ENCODE results near the gene DCBLD1. TPM values are rescaled to one million over a fixed set of nuclear protein-coding genes. Genes with fewer than 3 reads are reported as not detected.
"Not testable (repeated sequence)": the region's sequence is repeated elsewhere in the genome, so short reads cannot be mapped to it uniquely, and the experiment has no call there.

Gene DCBLD1
- polyA plus RNA-seq (2012; ENCODE audit: low read depth, missing spikeins), result 1.3 TPM

DNA sequence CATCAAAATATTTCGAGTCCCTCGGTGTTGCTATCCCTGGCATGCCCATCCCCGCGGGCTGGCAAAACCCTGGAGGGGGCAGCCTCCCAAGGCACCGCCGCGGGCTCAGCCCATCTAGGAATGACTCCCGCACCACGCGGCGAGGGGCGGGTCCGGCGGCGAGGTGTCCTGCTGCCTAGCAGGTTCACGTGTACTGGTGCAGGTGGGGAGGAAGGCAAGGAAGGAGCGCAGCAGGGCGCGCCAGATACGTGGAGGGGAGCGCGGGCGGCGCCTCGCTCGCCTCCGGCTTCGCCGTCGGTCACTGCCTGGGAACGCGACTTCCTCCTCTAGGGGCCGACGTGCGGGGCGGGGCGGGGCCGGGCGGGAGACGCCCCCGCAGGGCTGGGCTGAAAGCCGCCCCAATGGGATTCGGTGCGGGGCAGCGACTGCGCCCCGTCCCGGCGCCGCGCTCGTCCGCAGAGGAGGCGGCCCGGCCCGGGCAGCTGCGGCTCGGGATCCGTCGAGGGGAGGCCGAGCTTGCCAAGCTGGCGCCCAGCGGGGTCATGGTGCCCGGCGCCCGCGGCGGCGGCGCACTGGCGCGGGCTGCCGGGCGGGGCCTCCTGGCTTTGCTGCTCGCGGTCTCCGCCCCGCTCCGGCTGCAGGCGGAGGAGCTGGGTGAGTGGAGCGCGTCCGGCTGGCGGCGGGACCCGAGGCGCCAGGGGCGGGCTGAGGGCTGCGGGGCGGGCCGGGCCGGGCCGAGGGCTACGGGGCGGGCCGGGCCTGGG, at the start of gene DCBLD1:
Gene DCBLD1 (plus strand): TSS at position 435 of the 764 bp plus-strand sequence. CDS start 108 bp downstream, at position 543.
- DNase-seq (ENCODE audit: insufficient read length, low spot score), result peak; percentile 68
- no peak for TF ChIP-seq TAF1 (IDR thresholded peaks at IDR 0.05; ENCODE audit: low read depth, low read length)
- peak; percentile 22; the same call in 1 of the 2 replicates for TF ChIP-seq SPI1 (IDR thresholded peaks at IDR 0.05; ENCODE audit: low read depth, low read length)
- FAIRE-seq, result peak; percentile 72

DNA sequence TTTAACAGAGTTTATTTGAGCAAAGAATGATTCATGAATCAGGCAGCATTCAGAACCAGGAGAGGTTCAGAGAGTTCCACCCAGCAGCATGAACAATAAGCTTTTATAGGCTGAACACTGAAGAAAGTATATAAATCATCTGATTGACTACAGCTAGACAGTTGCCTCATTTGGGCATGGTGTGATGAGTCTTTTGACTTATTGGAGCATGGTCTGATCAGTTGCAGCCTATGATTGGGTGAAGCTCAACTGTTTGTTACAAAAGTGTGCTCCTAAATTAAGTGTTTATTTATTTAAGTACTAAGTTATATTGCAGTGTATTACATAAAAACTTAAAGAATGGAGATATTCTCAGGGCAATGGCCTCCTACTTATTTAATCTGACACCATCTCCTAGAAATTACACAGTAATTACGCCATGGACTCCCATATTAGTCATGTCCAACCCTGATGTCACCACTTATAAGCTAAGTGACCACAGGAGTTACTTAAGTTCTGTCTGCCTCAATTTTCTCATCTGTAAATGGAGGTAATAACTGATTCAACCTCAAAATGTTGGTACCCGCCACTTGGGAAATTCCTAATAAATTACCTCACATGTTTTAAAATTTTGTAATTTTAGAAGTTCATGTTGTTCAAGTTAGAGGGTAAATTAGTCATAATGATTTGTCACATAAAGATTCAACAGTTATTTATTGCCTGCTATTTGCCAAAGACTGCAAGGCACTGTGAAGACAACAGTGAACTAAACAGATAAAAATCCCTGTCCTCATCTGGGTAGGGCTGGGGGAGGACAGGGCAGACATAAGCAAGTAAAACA, 41.6 kb upstream of the DCBLD1 start:
- TF ChIP-seq POLR2A (IDR thresholded peaks at IDR 0.05; ENCODE audit: low read depth, low read length) (no peak), TAF1 (IDR thresholded peaks at IDR 0.05; ENCODE audit: low read depth, low read length) (no peak), PAX5 (IDR thresholded peaks at IDR 0.05; ENCODE audit: insufficient read depth, low read length, severe bottlenecking) (no peak), SPI1 (IDR thresholded peaks at IDR 0.05; ENCODE audit: low read depth, low read length) (no peak), POLR2AphosphoS5 (IDR thresholded peaks at IDR 0.05; ENCODE audit: low read depth, low read length) (no peak), POU2F2 (IDR thresholded peaks at IDR 0.05; ENCODE audit: low read depth, low read length) (no peak)
- no peak for FAIRE-seq
- DNase-seq (ENCODE audit: insufficient read length, low spot score), result no peak

DNA sequence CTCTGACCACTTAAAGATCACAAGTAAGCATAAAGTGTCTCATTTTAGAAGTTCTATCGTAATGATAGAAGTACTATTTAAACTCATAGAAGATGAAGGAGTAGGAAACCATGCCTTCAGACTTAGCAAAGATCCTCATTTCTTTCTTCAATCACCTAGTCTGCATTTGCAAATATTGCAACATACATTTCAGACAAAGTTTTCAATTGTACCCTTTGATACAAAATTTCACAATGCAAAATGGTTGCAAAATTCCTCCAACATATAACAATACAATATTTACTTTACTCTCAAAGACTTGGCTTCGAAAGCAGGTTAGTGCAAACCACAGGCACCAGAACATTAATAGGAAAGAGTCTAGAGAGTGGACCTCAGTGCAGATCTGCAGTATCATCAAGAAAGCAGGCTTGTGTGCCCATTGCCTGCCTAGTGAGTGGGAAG, 40.6 kb upstream of the DCBLD1 start:
- DNase-seq (ENCODE audit: insufficient read length, low spot score), result no peak
- FAIRE-seq, result no peak
- TF ChIP-seq POU2F2 (IDR thresholded peaks at IDR 0.05; ENCODE audit: low read depth, low read length) (no peak), POLR2AphosphoS5 (IDR thresholded peaks at IDR 0.05; ENCODE audit: low read depth, low read length) (no peak)

DNA sequence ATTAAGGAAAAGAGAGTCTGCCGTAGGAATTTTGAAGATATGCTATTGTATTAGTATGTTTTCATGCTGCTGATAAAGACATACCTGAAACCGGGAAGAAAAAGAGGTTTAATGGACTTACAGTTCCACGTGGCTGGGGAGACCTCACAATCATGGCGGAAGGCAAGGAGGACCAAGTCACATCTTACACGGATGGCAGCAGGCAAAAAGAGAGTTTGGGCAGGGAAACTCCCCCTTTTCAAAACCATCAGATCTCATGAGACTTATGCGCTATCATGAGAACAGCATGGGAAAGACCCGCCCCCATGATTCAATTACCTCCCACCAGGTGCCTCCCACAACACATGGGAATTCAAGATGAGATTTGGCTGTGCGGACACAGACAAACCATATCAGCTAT, 40.2 kb upstream of the DCBLD1 start:
- FAIRE-seq; DNase-seq (ENCODE audit: insufficient read length, low spot score): not testable (repeated sequence)

DNA sequence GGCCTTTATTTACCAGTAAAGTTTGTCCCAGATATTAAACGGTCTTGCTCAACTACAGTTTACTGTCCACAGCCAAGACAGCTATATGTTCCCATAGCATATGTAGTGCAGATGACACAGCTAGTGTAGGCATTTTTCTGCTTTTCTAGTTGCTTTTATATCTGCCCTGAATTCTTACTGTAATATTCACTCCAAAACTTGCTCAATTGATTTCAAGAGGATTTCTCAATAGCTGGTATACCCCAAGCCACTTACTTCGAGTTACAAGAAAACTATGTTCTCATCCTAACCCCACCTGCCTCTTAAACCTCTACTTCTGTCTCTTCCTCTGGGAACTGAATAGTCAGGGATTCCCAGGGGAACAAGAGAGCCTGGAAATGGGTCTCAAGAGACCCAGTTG, 37.9 kb upstream of the DCBLD1 start:
- no peak for TF ChIP-seq SPI1 (IDR thresholded peaks at IDR 0.05; ENCODE audit: low read depth, low read length)
- TF ChIP-seq POLR2AphosphoS5 (IDR thresholded peaks at IDR 0.05; ENCODE audit: low read depth, low read length), result no peak
- TF ChIP-seq PAX5 (IDR thresholded peaks at IDR 0.05; ENCODE audit: insufficient read depth, low read length, severe bottlenecking), result no peak
- TF ChIP-seq TAF1 (IDR thresholded peaks at IDR 0.05; ENCODE audit: low read depth, low read length), result no peak
- no peak for TF ChIP-seq POU2F2 (IDR thresholded peaks at IDR 0.05; ENCODE audit: low read depth, low read length)
- no peak for TF ChIP-seq POLR2A (IDR thresholded peaks at IDR 0.05; ENCODE audit: low read depth, low read length)
- DNase-seq (ENCODE audit: insufficient read length, low spot score) (no peak), FAIRE-seq (no peak)

DNA sequence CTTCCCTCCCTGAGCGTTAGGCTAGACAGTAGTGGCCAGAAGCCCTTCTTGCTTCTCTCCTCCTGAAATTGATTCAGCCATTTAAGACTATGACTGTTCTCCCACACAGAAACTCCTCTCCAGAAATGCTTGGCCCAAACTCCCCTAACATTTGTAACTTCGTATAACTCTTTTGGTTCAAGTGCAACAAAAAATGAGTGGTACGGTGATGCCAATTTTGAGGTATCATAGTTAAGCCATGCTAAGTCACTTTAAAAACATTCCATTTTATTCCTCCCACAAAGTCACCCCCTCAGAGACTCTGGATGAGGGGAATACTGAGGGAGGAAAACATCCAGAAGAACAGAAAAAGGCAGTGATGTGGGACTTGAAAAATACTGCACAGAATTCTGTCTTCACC, 35.6 kb upstream of the DCBLD1 start:
- no peak for TF ChIP-seq POLR2A (IDR thresholded peaks at IDR 0.05; ENCODE audit: low read depth, low read length)
- no peak for TF ChIP-seq POU2F2 (IDR thresholded peaks at IDR 0.05; ENCODE audit: low read depth, low read length)
- TF ChIP-seq POLR2AphosphoS5 (IDR thresholded peaks at IDR 0.05; ENCODE audit: low read depth, low read length), result no peak
- no peak for TF ChIP-seq TAF1 (IDR thresholded peaks at IDR 0.05; ENCODE audit: low read depth, low read length)
- no peak for TF ChIP-seq PAX5 (IDR thresholded peaks at IDR 0.05; ENCODE audit: insufficient read depth, low read length, severe bottlenecking)
- TF ChIP-seq SPI1 (IDR thresholded peaks at IDR 0.05; ENCODE audit: low read depth, low read length), result no peak
- DNase-seq (ENCODE audit: insufficient read length, low spot score) (no peak), FAIRE-seq (no peak)

DNA sequence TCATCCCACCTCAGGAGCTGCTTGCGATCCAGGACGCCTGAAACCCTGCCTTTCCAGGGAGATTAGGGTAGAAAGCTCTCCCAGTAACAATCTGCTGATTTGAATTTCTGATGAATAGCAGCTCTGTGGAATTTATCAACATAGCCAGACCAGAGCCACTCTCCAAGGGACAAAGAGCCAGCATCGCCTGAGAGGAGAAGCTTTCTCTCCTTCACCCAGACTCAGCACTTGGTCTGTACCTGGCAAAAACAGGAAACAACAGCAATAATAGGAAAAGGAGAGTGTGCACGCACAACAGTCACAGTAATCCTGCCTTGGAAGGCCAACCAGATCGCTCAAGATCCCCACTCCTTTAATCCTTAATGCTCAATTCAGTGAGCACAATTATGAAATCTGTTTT, 34.5 kb upstream of the DCBLD1 start:
- no peak for FAIRE-seq
- DNase-seq (ENCODE audit: insufficient read length, low spot score), result no peak
- TF ChIP-seq POU2F2 (IDR thresholded peaks at IDR 0.05; ENCODE audit: low read depth, low read length), result no peak
- no peak for TF ChIP-seq POLR2AphosphoS5 (IDR thresholded peaks at IDR 0.05; ENCODE audit: low read depth, low read length)
- no peak for TF ChIP-seq PAX5 (IDR thresholded peaks at IDR 0.05; ENCODE audit: insufficient read depth, low read length, severe bottlenecking)
- TF ChIP-seq SPI1 (IDR thresholded peaks at IDR 0.05; ENCODE audit: low read depth, low read length), result no peak
- TF ChIP-seq POLR2A (IDR thresholded peaks at IDR 0.05; ENCODE audit: low read depth, low read length), result no peak
- no peak for TF ChIP-seq TAF1 (IDR thresholded peaks at IDR 0.05; ENCODE audit: low read depth, low read length)

DNA sequence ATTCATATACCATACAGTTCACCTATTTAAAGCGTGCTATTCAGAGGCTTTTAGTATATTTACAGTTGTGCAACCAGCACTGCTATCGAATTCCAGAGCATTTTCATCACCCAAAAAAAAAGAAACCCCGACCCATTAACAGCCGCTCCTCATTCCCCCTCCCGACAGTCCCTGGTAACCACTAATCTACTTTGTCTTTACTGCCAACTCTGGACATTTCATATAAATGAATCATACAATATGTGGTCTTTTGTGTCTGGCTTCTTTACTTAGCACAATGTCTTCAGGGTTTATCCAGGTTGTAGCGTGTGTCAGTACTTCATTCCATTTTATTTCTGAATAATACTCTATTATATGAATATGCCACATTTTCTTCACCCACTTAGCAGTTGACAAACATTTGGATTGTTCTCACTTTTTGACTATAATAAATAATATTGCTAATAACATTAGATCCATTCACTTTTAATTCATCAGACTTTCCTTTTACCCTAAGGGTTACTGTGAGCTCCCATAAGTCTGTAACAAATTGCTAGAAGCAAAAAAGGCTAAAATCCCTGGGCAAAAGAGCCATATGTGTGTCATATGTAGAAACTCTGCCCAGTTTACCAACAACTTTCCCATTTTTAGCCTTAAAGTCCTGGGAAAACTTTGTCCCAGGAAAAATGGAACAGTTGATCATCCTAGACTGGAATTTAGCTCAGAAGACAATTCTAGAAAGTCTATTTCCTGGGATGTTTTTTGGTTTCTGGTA, 33.6 kb upstream of the DCBLD1 start:
- no peak for TF ChIP-seq TAF1 (IDR thresholded peaks at IDR 0.05; ENCODE audit: low read depth, low read length)
- TF ChIP-seq PAX5 (IDR thresholded peaks at IDR 0.05; ENCODE audit: insufficient read depth, low read length, severe bottlenecking), result no peak
- TF ChIP-seq SPI1 (IDR thresholded peaks at IDR 0.05; ENCODE audit: low read depth, low read length), result no peak
- no peak for TF ChIP-seq POU2F2 (IDR thresholded peaks at IDR 0.05; ENCODE audit: low read depth, low read length)
- no peak for TF ChIP-seq POLR2AphosphoS5 (IDR thresholded peaks at IDR 0.05; ENCODE audit: low read depth, low read length)
- no peak for TF ChIP-seq POLR2A (IDR thresholded peaks at IDR 0.05; ENCODE audit: low read depth, low read length)
- no peak for FAIRE-seq
- no peak for DNase-seq (ENCODE audit: insufficient read length, low spot score)

DNA sequence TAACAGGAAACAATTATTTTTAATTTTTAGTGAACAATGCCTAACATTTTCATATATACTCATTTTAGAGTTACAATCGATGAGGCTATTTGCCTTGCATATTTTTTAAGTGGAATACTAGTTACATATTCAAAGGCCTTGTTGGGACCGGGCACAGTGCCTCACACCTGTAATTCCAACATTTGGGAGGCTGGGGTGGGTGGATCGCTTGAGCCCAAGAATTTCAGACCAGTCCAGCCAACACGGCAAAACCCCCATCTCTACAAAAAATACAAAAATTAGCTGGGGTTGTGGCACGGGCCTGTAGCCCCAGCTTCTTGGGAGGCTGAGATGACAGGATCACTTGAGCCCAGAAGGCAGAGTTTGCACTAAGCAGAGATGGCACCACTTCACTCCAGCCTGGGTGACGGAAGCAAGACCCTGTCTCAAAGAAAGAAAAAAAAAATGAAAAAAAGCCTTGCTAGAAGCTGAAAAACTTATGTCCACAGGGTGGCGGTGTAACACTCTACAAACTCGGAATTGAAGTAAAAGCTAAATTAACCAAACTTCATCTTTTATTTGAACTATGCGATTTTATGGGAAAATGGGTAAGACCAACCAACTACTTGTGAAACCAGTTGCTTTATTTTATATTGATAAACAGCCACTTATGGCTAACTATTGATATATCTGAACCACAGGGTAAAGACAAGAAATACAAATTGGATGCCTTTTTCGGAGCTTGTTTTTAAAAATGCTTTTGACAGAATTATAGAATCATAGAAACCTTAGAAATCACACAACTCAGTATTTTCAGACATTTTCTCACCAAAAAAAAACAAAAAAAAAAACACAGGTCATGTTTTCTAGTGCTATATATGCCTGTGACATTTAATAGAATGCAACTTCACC, 32.7 kb upstream of the DCBLD1 start:
- TF ChIP-seq POU2F2 (IDR thresholded peaks at IDR 0.05; ENCODE audit: low read depth, low read length), result no peak
- no peak for TF ChIP-seq POLR2AphosphoS5 (IDR thresholded peaks at IDR 0.05; ENCODE audit: low read depth, low read length)
- TF ChIP-seq POLR2A (IDR thresholded peaks at IDR 0.05; ENCODE audit: low read depth, low read length), result no peak
- TF ChIP-seq PAX5 (IDR thresholded peaks at IDR 0.05; ENCODE audit: insufficient read depth, low read length, severe bottlenecking), result no peak
- no peak for TF ChIP-seq TAF1 (IDR thresholded peaks at IDR 0.05; ENCODE audit: low read depth, low read length)
- FAIRE-seq (no peak), DNase-seq (ENCODE audit: insufficient read length, low spot score) (no peak)

Measured in GM12891 (cell line).